Activated T-cell treated with anti-CD3 and anti-CD28 coated beads, Interleukin-2, amount 50 U/mL, for 4 hours (primary cell): ENCODE measurements around the gene IFNA6. TPM values are rescaled to one million over a fixed set of nuclear protein-coding genes. Genes with fewer than 3 reads are reported as not detected.

ENCODE experiments used
- ATAC-seq, 2 donors: fragments of 200-7000 bp; cut with Tn5 transposase; one replicate each; pipeline ENCODE4 v1.10.0; 2021
- DNase-seq: peaks from one replicate; pipeline ENCODE4 v3.0.0-alpha.2; 2020
- H3K27me3 Mint-ChIP-seq: one replicate; pipeline ENCODE4 v1.8.0; 2021; ENCODE audit warnings: low read depth, mixed read lengths
- H3K36me3 Mint-ChIP-seq: one replicate; pipeline ENCODE4 v1.8.0; 2022; ENCODE audit warnings: mixed read lengths; ENCODE audit not compliant: insufficient read depth
- H3K4me1 Mint-ChIP-seq: one replicate; pipeline ENCODE4 v1.8.0; 2021; ENCODE audit warnings: low read depth, mixed read lengths
- H3K4me3 Mint-ChIP-seq: one replicate; pipeline ENCODE4 v1.8.0; 2021; ENCODE audit warnings: mild to moderate bottlenecking, moderate library complexity, mixed read lengths
- H3K9me3 Mint-ChIP-seq: one replicate; pipeline ENCODE4 v1.8.0; 2021; ENCODE audit warnings: mixed read lengths
- total RNA-seq, 3 donors: library from RNA; stranded (reverse); gene quantifications; one replicate each; pipeline ENCODE4 v1.2.1, GENCODE V29; 2021

The IFNA6 gene
- total RNA-seq, 3 donors from 2014 or later, result not detected

DNA sequence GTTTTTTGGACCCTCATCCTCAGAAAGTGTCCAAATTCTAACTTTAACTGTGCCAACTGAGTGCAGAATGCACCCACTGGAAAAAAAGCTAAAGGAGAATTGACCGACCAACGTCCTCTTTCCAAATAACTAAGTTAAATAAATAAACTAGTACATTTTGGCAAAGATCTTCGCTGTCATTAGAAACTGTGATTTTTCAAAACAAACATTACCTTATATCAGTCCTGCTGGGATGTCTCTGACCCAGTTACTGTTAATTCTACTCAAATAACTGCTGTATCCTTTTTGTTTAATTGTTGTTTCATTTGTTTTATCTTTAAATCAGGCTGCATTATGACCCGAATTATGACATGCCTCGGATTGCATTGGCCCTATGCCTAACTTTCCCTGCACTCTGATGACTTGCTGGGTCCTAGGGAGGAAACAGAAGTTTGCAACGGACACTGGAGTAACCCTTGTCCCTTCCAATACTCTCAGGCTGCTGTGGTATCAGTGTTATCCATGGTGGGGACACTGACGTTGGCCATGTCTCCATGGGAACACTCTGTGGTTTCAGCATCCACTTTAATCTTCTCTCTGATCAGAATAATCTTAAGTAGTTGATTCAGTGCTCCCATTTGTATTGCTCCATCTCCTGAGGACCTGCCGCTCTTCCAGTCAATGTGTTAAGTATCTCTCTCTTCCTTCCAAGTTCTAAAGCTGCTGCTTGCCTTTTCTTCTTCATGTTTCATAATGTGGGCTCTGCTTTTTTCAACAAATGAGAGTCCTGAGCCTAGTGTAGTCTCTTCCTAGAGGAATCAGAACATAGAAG, 34.5 kb downstream of the IFNA6 start:
- DNase-seq, result no peak
- H3K4me3 Mint-ChIP-seq, result no peak overlapping the region
- no peak for ATAC-seq
- peaks cover 2% of the 10 kb centered on the region for H3K36me3 Mint-ChIP-seq
- H3K4me1 Mint-ChIP-seq, result no peaks in the 10 kb centered on the region
- H3K27me3 Mint-ChIP-seq, result peaks cover 3% of the 10 kb centered on the region
- no peaks in the 10 kb centered on the region for H3K9me3 Mint-ChIP-seq

DNA sequence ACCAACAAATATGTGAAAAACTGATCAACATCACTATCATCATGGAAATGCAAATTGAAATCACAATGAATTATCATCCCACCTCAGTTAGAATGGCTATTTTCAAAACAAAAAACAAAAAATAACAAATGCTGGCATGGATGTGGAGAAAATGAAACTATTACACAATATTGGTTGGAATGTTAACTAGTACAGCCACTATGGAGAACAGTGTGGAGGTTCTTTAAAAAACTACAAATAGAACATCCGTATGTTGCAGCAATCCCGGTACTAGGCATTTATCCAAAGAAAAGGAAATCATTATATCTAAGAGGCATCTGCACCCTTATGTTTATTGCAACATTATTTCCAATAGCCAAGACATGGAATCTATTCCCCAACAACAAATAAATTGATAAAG, 36.5 kb downstream of the IFNA6 start:
- Mint-ChIP-seq H3K4me1 (no peaks in the 10 kb centered on the region), H3K9me3 (no peaks in the 10 kb centered on the region), H3K4me3 (no peak overlapping the region), H3K27me3 (peaks cover 5% of the 10 kb centered on the region), H3K36me3 (no peaks in the 10 kb centered on the region)
- DNase-seq (no peak), ATAC-seq (no peak)

DNA sequence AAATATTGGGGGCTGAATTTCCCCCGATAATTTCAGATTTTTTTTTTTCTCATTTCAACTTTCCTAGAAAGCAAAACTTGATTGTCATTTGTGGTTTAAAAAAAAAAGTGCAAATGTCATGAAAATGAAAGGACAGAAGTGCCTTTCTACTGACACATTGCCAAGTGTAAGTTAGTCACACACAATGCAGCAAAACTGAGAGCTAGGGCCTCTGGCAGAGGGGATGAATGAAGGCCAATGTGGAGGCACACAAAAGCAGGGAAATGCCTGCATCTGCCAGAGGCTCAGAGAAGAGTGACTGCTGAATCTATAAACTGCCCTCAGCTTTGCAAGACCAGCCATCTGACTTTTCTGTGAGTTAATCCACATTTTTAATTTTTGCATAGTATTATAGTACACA, 38.8 kb downstream of the IFNA6 start:
- ATAC-seq (no peak), DNase-seq (no peak)
- no peaks in the 10 kb centered on the region for H3K36me3 Mint-ChIP-seq
- no peak overlapping the region for H3K4me3 Mint-ChIP-seq
- H3K4me1 Mint-ChIP-seq, result no peaks in the 10 kb centered on the region
- H3K27me3 Mint-ChIP-seq, result peaks cover 10% of the 10 kb centered on the region
- no peaks in the 10 kb centered on the region for H3K9me3 Mint-ChIP-seq

DNA sequence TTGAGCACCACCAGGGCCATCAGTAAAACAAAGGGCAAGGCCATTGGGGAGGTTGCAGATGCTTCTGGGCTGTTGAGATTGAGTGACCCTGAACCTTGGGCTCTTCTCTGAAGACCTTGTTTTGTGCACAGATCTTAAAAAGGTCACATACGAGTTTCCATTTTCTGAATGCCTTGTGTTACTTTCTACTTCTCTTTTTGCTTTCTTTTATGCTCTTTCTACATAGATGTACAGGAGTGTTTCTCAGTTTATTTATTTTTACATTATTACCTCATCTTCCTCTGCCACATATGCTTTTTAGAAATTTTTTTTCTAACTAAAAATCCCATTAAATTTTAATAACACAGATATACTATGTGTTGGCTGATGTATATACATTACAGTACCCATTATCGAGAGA, 45.5 kb downstream of the IFNA6 start, which contains the start of gene IFNA5:
Gene IFNA5 (minus strand): TSS at position 101 of the 400 bp plus-strand sequence. CDS start 57 bp downstream, at position 44.
- Mint-ChIP-seq H3K36me3 (no peaks in the 10 kb centered on the region), H3K4me3 (no peak within 1 kb of the TSS), H3K9me3 (no peaks in the 10 kb centered on the region), H3K27me3 (peaks cover 40% of the 10 kb centered on the region), H3K4me1 (no peaks in the 10 kb centered on the region)
- DNase-seq (no peak), ATAC-seq (no peak)

Other genes starting within 250 kb of the IFNA6 start
- gene IFNW1, start 209.1 kb downstream of the IFNA6 start, total RNA-seq, result not detected
- not detected for gene IFNA21, start 184.2 kb downstream of the IFNA6 start, total RNA-seq
- not detected for gene IFNA4, start 163.3 kb downstream of the IFNA6 start, total RNA-seq
- gene IFNA7, start 148.7 kb downstream of the IFNA6 start, total RNA-seq, result not detected
- not detected for gene IFNA10, start 143.7 kb downstream of the IFNA6 start, total RNA-seq
- not detected for gene IFNA16, start 133.6 kb downstream of the IFNA6 start, total RNA-seq
- gene IFNA17, start 122.7 kb downstream of the IFNA6 start, total RNA-seq, result not detected
- not detected for gene IFNA14, start 110.9 kb downstream of the IFNA6 start, total RNA-seq
- gene IFNA5, start 45.6 kb downstream of the IFNA6 start, total RNA-seq, result not detected
- 10 to 100 TPM; 11.8 to 13.5 (median 12.9) TPM for gene KLHL9, start 15.5 kb downstream of the IFNA6 start, total RNA-seq
- not detected for gene IFNA13, start 17.2 kb upstream of the IFNA6 start, total RNA-seq
- gene IFNA2, start 34.5 kb upstream of the IFNA6 start, total RNA-seq, result not detected
- not detected for gene IFNA8, start 58.2 kb upstream of the IFNA6 start, total RNA-seq
- gene IFNA1, start 89.6 kb upstream of the IFNA6 start, total RNA-seq, result not detected
- not detected for gene IFNE, start 131.4 kb upstream of the IFNA6 start, total RNA-seq